ENCODE measurements around the gene SEC14L3. TPM values are rescaled to one million over a fixed set of nuclear protein-coding genes. Genes with fewer than 3 reads are reported as not detected.

Gene SEC14L3
- total RNA-seq, 2 experiments from 2014 or later = not detected

- peaks cover 45% of the 10 kb centered on the region; the same call in 1 of the 2 replicates for H3K79me2 ChIP-seq (ENCODE audit: insufficient read depth, low read depth, low read length)
- H3K9me3 ChIP-seq (ENCODE audit: low read length) = no peaks in the 10 kb centered on the region
- DNase-seq (ENCODE audit: low spot score) = peak; percentile 43
- intact Hi-C loops (cut with micrococcal nuclease; ENCODE audit: unreplicated experiment) = loop anchor here (1.0 to 10.0 kb wide), 4 partner anchors 32 to 1159 kb away; partner anchors contain the start of genes AP1B1, EWSR1, RHBDD3 and UQCR10
- peak overlapping the region; percentile 75 for H3K27ac ChIP-seq (ENCODE audit: low read depth, low read length, poor library complexity, severe bottlenecking)
- no peaks in the 10 kb centered on the region for H3K9me2 ChIP-seq (ENCODE audit: insufficient read depth, low read length)
- no peaks in the 10 kb centered on the region for H4K20me1 ChIP-seq (ENCODE audit: insufficient read depth, low read length)
- no peak for TF ChIP-seq EZH2phosphoT487 (IDR thresholded peaks at IDR 0.05; ENCODE audit: borderline replicate concordance, low read depth, low read length)
- TF ChIP-seq, protein P1, sequence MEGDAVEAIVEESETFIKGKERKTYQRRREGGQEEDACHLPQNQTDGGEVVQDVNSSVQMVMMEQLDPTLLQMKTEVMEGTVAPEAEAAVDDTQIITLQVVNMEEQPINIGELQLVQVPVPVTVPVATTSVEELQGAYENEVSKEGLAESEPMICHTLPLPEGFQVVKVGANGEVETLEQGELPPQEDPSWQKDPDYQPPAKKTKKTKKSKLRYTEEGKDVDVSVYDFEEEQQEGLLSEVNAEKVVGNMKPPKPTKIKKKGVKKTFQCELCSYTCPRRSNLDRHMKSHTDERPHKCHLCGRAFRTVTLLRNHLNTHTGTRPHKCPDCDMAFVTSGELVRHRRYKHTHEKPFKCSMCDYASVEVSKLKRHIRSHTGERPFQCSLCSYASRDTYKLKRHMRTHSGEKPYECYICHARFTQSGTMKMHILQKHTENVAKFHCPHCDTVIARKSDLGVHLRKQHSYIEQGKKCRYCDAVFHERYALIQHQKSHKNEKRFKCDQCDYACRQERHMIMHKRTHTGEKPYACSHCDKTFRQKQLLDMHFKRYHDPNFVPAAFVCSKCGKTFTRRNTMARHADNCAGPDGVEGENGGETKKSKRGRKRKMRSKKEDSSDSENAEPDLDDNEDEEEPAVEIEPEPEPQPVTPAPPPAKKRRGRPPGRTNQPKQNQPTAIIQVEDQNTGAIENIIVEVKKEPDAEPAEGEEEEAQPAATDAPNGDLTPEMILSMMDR (conservative IDR thresholded peaks at IDR 0.05; ENCODE audit: low read length) = 0 out of 2 replicates have a peak, but pooled peaks have one; percentile 27
- peaks cover 35% of the 10 kb centered on the region for H3K4me1 ChIP-seq (ENCODE audit: insufficient read depth, low read length, poor library complexity, severe bottlenecking)
- peak overlapping the region; percentile 87 for H3K4me2 ChIP-seq (ENCODE audit: low read length)
- ChIA-PET CTCF (ENCODE audit: unreplicated experiment) (interaction anchor here (0.6 to 2.1 kb wide), 6 partner anchors 9 to 868 kb away, joined by 3 to 6 read pairs (median 5); partner anchors contain the start of gene PIK3IP1), POLR2A (interaction anchor here (0.6 to 5.5 kb wide), 12 partner anchors 11 to 367 kb away, joined by 3 to 48 read pairs (median 4); partner anchors contain the start of gene SEC14L2)
- BruUV-seq (replicated peaks) = no TSS peak
- H3K4me3 ChIP-seq (ENCODE audit: low read depth, low read length, poor library complexity, severe bottlenecking) = peak overlapping the region; percentile 93
- peak overlapping the region; percentile 67 for H2AFZ ChIP-seq (ENCODE audit: low read length)
- peaks cover 40% of the 10 kb centered on the region for H3K36me3 ChIP-seq (ENCODE audit: insufficient read depth, low read length)
These were observed 48.4 kb downstream of the SEC14L3 start for GRCh38 chr22:30423301-30423958.

DNA sequence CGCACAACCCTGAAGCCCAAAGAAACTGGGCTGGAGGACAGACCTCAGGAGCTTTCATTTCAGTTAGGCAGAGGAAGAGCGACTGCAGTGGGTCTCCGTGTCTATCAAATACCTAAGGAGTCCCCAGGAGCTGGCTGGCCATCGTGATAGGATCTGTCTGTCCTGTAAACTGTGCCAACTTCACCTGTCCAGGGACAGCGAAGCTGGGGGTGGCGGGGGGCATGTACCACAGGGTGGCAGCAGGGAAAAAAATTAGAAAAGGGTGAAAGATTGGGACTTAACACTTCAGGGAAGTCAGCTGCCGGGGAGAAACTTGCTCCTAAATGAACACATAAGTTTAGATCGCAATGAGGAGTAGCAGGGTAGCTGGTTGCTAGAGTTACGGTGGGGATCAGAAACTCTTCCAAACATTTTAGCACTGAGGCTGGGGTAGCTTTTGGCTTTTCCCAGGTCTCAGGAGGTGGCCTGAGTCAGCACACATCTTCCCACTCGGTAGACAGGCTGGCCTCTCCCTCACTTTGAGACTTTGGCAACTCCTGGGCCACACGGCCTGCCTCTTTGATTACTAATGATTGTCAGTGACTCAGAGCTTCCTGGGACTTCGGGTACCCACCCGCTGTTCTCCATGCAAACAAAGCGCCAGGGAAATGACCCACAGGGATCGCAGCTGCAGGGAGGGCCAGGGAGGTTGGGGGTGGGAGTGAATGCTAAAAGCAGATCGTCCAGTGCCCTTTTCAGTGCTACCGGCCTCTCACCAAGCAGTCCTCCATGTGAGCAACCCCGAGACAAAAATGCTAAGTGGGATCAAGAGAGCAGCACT is 49.1 kb downstream of the SEC14L3 start:
- peaks cover 45% of the 10 kb centered on the region; the same call in 1 of the 2 replicates for H3K79me2 ChIP-seq (ENCODE audit: insufficient read depth, low read depth, low read length)

More for the DNA sequence above, 49.1 kb downstream of the SEC14L3 start:
- H2AFZ ChIP-seq (ENCODE audit: low read length) = peak overlapping the region; percentile 67
- peak overlapping the region; percentile 75 for H3K27ac ChIP-seq (ENCODE audit: low read depth, low read length, poor library complexity, severe bottlenecking)
- BruUV-seq (replicated peaks) = no TSS peak
- H3K36me3 ChIP-seq (ENCODE audit: insufficient read depth, low read length) = peaks cover 40% of the 10 kb centered on the region
- peak overlapping the region; percentile 93 for H3K4me3 ChIP-seq (ENCODE audit: low read depth, low read length, poor library complexity, severe bottlenecking)
- DNase-seq (ENCODE audit: low spot score) = no peak
- H3K9me3 ChIP-seq (ENCODE audit: low read length) = no peaks in the 10 kb centered on the region
- peak overlapping the region; percentile 87 for H3K4me2 ChIP-seq (ENCODE audit: low read length)
- no peak for TF ChIP-seq EZH2phosphoT487 (IDR thresholded peaks at IDR 0.05; ENCODE audit: borderline replicate concordance, low read depth, low read length)
- TF ChIP-seq, protein P1 (conservative IDR thresholded peaks at IDR 0.05; ENCODE audit: low read length) = no peak
- no peaks in the 10 kb centered on the region for H3K9me2 ChIP-seq (ENCODE audit: insufficient read depth, low read length)
- ChIA-PET CTCF (ENCODE audit: unreplicated experiment) (no interaction called here), POLR2A (interaction anchor here (0.6 to 5.5 kb wide), 5 partner anchors 10 to 368 kb away, joined by 3 to 48 read pairs (median 4); no protein-coding TSS in a partner anchor)
- no peaks in the 10 kb centered on the region for H4K20me1 ChIP-seq (ENCODE audit: insufficient read depth, low read length)
- peaks cover 35% of the 10 kb centered on the region for H3K4me1 ChIP-seq (ENCODE audit: insufficient read depth, low read length, poor library complexity, severe bottlenecking)
- intact Hi-C loops (cut with micrococcal nuclease; ENCODE audit: unreplicated experiment) = loop anchor here (1.0 to 10.0 kb wide), 4 partner anchors 31 to 1158 kb away; partner anchors contain the start of genes AP1B1, EWSR1, RHBDD3 and UQCR10

Measured in OCI-LY7 (cell line).